Measurements from ENCODE around the gene GCGR.

Gene GCGR

GRCh38 chr17:81844327-81844851 lies 40.4 kb downstream of the GCGR start:
- no peak for TF ChIP-seq CTCF (IDR thresholded peaks at IDR 0.05)

- no peak for TF ChIP-seq CTCF (IDR thresholded peaks at IDR 0.05)
These were observed 40.9 kb downstream of the GCGR start for GRCh38 chr17:81844887-81845286.

- no peak for TF ChIP-seq CTCF (IDR thresholded peaks at IDR 0.05)
These were observed 41.4 kb downstream of the GCGR start for GRCh38 chr17:81845361-81845760.

- no peak for TF ChIP-seq CTCF (IDR thresholded peaks at IDR 0.05)
These were observed 42.2 kb downstream of the GCGR start for GRCh38 chr17:81845881-81846742.

- TF ChIP-seq CTCF (IDR thresholded peaks at IDR 0.05) = no peak
These were observed 43.1 kb downstream of the GCGR start for GRCh38 chr17:81846743-81847689.

- TF ChIP-seq CTCF (IDR thresholded peaks at IDR 0.05) = no peak
These were observed 45.5 kb downstream of the GCGR start for GRCh38 chr17:81849457-81849856.

- no peak for TF ChIP-seq CTCF (IDR thresholded peaks at IDR 0.05)
These were observed 47.5 kb downstream of the GCGR start for GRCh38 chr17:81851423-81851822.

All from LNCAP (cell line).